Esophagus muscularis mucosa (tissue), 4 donors: ENCODE results near the gene AKAP13. TPM values are rescaled to one million over a fixed set of nuclear protein-coding genes. Genes with fewer than 3 reads are reported as not detected.

Experiments used
- DNase-seq: peaks from one replicate; pipeline ENCODE4 v3.0.0-alpha.2; 2017; ENCODE audit errors: extremely low spot score
- H3K27ac ChIP-seq, 4 donors: fragments of 200-600 bp; sonication (generic); replicated peaks in 1 of 4; 1 replicate in 3 of 4; 2 replicates in 1 of 4; pipeline ENCODE4 v1.5.1; 2016 to 2019; ENCODE audit warnings: mild to moderate bottlenecking in 1 of 4
- H3K27me3 ChIP-seq, 4 donors: fragments of 200-600 bp; sonication (generic); one replicate each; pipeline versions ENCODE4 v1.5.1 to v1.6.0; 2016 to 2019
- H3K36me3 ChIP-seq, 4 donors: fragments of 200-600 bp; sonication (generic); one replicate each; pipeline ENCODE4 v1.5.1; 2016 to 2019
- H3K4me1 ChIP-seq, 4 donors: fragments of 200-600 bp; sonication (generic); one replicate each; pipeline ENCODE4 v1.5.1; 2016 to 2019
- H3K4me3 ChIP-seq, 4 donors: fragments of 200-600 bp; sonication (generic); 1 replicate in 2 of 4; 2 replicates in 2 of 4; pipeline ENCODE4 v1.5.1; 2016 to 2019; ENCODE audit warnings: mild to moderate bottlenecking in 4 of 4, moderate library complexity in 1 of 4
- H3K9me3 ChIP-seq, 4 donors: fragments of 200-600 bp; sonication (generic); 1 replicate in 3 of 4; 2 replicates in 1 of 4; pipeline ENCODE4 v1.5.1; 2016 to 2019
- CTCF ChIP-seq, 3 experiments: fragments of 200-600 bp in 2 of 3; fragments of 450-650 bp in 1 of 3; sonication (generic) in 2 of 3; IDR thresholded peaks; one replicate each; pipeline ENCODE4 v1.5.1; 2017 to 2019; ENCODE audit warnings: antibody characterized with exemption in 3 of 3, mild to moderate bottlenecking in 2 of 3, moderate library complexity in 1 of 3
- EP300 ChIP-seq: sonication (generic); formaldehyde crosslinking; IDR thresholded peaks from one replicate; pipeline ENCODE4 v1.6.1; 2017; ENCODE audit warnings: antibody characterized with exemption
- POLR2A ChIP-seq: fragments of 450-650 bp; IDR thresholded peaks from one replicate; pipeline ENCODE4 v1.6.1; 2017; ENCODE audit warnings: antibody characterized with exemption, moderate library complexity, mild to moderate bottlenecking, low read depth
- POLR2AphosphoS5 ChIP-seq, 2 donors: sonication (generic); formaldehyde crosslinking; IDR thresholded peaks; one replicate each; pipeline ENCODE4 v1.6.1; 2017; ENCODE audit warnings: antibody characterized with exemption in 2 of 2
- WGBS: methylation state at CpG from one replicate; pipeline ENCODE4 v1.1.5; 2018; 5-methylcytosine and 5-hydroxymethylcytosine counted together
- intact Hi-C: fragments of 100-400 bp; cut with DNase I; formaldehyde crosslinking; loops from one replicate; pipeline ENCODE4 v1.15.1; 2023
- total RNA-seq, 4 donors: library from RNA; depleted of rRNA; stranded (reverse); fragments of >200 nt; gene quantifications; one replicate each; pipeline versions ENCODE4 v1.1.0 to v1.2.1, GENCODE V29; 2016

The AKAP13 gene
- total RNA-seq, 4 donors from 2014 or later: 232 to 323 (median 284) TPM

- Histone ChIP-seq H3K9me3 (no peaks in the 10 kb centered on the region), H3K27ac (no peak overlapping the region), H3K4me1 (peaks cover 28 to 45% (median 41%) of the 10 kb centered on the region in 4 donors), H3K27me3 (no peaks in the 10 kb centered on the region), H3K4me3 (no peak overlapping the region), H3K36me3 (peaks cover 0 to 13% (median 6%) of the 10 kb centered on the region in 4 donors)
- DNase-seq: no peak
- WGBS: 80% methylated on average over 3 of the region's 12 CpGs
- intact Hi-C loops: no loop called here
- no peak for TF ChIP-seq EP300
- no peak for TF ChIP-seq POLR2A
- TF ChIP-seq CTCF (IDR thresholded peaks at IDR 0.05): no peak
- no peak for TF ChIP-seq POLR2AphosphoS5 (IDR thresholded peaks at IDR 0.05)
These were observed 392.8 kb downstream of the AKAP13 start for GRCh38 chr15:85773249-85773648.

GRCh38 chr15:85773970-85774369 lies 393.6 kb downstream of the AKAP13 start:
- Histone ChIP-seq H3K4me1 (peaks cover 34 to 52% (median 48%) of the 10 kb centered on the region in 4 donors), H3K27ac (no peak overlapping the region), H3K4me3 (no peak overlapping the region), H3K36me3 (peaks cover 0 to 6% (median 3%) of the 10 kb centered on the region in 4 donors), H3K9me3 (no peaks in the 10 kb centered on the region), H3K27me3 (no peaks in the 10 kb centered on the region)
- DNase-seq: no peak
- TF ChIP-seq CTCF (IDR thresholded peaks at IDR 0.05) (no peak), EP300 (no peak), POLR2AphosphoS5 (IDR thresholded peaks at IDR 0.05) (no peak), POLR2A (no peak)
- 90% methylated on average over 8 of the region's 10 CpGs for WGBS
- intact Hi-C loops: no loop called here

- 95% methylated on average over 17 of the region's 18 CpGs for WGBS
- H3K4me1 ChIP-seq: peaks cover 30 to 53% (median 40%) of the 10 kb centered on the region in 4 donors
- H3K27ac ChIP-seq: no peak overlapping the region
- no peaks in the 10 kb centered on the region for H3K9me3 ChIP-seq
- no peak overlapping the region for H3K4me3 ChIP-seq
- TF ChIP-seq POLR2AphosphoS5 (IDR thresholded peaks at IDR 0.05): no peak
- TF ChIP-seq EP300: no peak
- TF ChIP-seq CTCF (IDR thresholded peaks at IDR 0.05): no peak
- TF ChIP-seq POLR2A: no peak
- intact Hi-C loops: no loop called here
- no peaks in the 10 kb centered on the region for H3K36me3 ChIP-seq
- DNase-seq: no peak
- no peaks in the 10 kb centered on the region for H3K27me3 ChIP-seq
These were observed 397.1 kb downstream of the AKAP13 start for GRCh38 chr15:85777250-85778106.

- H3K36me3 ChIP-seq: no peaks in the 10 kb centered on the region
- intact Hi-C loops: no loop called here
- WGBS: 82% methylated on average over 10 of the region's 10 CpGs
- no peak for DNase-seq
- H3K4me1 ChIP-seq: peaks cover 22 to 45% (median 33%) of the 10 kb centered on the region in 4 donors
- no peaks in the 10 kb centered on the region for H3K27me3 ChIP-seq
- no peak for TF ChIP-seq POLR2AphosphoS5 (IDR thresholded peaks at IDR 0.05)
- TF ChIP-seq EP300: no peak
- no peak for TF ChIP-seq CTCF (IDR thresholded peaks at IDR 0.05)
- no peak overlapping the region for H3K4me3 ChIP-seq
- no peak overlapping the region for H3K27ac ChIP-seq
- no peaks in the 10 kb centered on the region for H3K9me3 ChIP-seq
These were observed 397.8 kb downstream of the AKAP13 start for GRCh38 chr15:85778107-85778776.
